ENCODE measurements around the gene DNAJC5G. TPM values are rescaled to one million over a fixed set of nuclear protein-coding genes. Genes with fewer than 3 reads are reported as not detected.

Gene DNAJC5G, protein sequence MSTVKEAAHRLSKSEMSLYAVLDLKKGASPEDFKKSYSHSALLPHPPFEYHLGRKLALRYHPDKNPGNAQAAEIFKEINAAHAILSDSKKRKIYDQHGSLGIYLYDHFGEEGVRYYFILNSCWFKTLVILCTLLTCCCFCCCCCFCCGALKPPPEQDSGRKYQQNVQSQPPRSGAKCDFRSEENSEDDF
- total RNA-seq: not detected in 2 replicates

DNA sequence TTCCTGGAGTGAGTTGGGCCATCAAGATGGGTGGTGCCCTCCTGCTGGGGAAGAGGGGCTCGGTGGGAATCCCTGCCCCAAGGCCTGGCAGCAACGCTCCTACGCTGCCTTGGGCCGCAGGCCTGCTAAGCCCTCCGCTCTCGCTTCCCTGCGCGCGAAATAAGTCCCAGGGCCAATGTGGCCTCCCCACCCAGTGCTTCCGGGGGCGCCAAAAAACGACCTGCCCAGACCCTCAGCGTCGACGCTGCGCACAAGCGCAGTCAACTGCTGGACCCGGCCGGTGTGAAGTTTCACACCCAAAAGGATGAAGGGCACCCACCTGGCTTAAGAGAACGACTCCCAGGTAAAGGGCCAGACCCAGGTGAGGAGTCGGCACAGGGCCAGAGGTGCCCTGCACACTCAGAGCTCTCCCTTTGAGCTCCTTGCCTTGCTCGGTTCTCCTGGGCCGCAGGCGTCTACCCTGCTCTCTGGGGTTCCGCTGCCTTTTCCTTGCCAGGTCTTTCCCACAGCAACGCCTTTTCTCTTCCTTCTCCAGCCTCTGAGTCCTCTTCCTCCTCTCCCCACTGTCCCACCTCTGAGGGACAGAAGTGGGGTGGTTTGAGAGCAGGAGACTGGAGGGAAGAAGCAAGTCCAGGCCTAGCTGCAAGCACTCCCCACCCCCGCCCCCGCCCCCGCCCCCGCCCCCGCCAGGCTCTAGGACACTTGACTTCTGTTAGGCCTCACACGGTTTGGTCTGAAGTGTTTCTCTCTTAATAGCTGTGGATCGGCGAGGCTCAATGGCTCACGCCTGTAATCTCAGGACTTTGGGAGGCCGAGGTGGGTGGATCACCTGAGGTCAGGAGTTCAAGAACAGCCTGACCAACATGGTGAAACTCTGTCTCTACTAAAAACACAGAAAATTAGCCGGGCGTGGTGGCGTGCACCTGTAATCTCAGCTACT is at the start of gene DNAJC5G:
Gene DNAJC5G (plus strand): TSS at position 223 of the 940 bp plus-strand sequence. CDS start 1,296 bp downstream, outside the sequence.

DNA sequence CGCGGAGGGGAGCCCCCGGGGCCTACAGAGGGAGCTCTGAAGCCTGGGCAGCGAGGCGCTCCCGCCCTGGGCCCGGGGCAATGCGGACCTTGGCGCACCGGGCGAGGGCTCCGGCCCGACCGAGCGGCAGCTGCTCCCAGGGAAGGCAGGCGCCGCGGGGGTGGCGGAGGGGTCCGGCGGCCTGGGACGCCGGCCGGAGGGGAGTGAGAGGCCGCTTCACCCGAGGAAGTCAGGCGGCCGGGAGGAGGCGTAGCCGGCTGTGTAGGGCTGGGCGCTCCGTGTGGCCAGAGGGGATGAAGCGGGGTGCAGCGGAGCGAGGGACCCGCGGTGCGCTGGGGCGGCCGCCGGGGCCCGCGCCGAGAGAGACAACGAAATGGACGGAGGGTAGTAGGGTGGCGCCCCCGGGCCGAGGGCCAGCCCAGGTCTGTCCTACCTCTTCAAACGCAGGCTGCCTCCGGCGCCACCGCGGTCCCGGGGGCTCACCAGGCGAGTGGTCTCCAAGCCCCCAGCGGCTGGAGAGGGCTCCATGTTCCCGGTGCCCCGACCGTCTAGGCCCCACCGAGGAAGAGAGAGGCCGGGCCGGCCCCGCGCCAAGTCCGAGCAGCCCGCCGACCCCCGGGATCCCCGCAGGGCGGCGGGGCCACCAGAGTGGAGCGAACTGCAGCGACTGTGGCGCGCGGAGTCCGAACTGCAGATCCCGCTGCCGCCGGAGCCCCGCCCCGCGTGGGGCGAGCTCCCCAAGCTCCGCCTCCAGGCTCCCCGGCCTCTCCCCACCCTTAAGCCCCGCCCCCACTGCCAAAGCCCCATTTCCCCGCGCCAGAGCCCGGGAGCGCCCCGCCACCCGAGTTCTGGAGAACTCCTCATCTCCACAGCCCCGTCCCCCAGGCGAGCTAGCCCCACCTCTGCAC is 12.6 kb upstream of the DNAJC5G start, which contains the start of gene SLC30A3:
Gene SLC30A3 (minus strand): TSS at position 669 of the 908 bp plus-strand sequence. CDS start 141 bp downstream, at position 528.

DNA sequence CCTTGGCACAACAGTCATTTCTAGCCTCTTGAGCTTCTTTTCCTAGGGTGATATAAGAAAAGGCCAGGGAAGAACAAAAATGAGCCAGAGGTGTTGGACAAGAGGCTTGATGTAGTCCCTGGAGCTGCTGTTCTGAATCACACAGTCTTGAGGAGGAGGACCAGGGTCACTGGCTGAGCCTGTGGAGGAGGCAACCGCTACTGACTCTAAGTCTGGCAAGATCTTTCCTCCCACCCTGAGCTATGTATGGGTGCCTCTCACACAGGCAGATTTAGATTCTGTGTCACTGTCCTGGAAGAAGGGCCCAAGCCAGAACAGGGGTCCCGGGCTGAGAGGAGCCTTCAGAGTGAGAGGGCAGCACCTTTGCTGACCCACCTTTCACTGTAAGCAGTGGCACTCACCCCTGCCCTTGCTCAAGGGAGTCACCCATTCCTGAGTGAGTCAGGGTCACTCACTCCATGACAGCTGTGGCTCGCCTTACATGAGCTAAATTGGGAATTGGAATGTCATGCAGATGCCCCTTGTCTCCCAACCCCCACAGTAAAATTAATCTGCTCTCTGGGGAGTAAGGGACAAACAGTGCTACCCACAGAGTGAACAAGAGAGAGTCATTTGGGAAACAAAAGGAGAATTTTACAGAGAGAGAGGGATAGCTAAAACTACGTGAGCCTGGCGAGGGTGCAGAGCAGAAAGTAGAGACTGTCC is 6.8 kb downstream of the DNAJC5G start, which contains the start of gene TRIM54:
Gene TRIM54 (plus strand): TSS at position 575 of the 705 bp plus-strand sequence. CDS start 303 bp downstream, outside the sequence.

DNA sequence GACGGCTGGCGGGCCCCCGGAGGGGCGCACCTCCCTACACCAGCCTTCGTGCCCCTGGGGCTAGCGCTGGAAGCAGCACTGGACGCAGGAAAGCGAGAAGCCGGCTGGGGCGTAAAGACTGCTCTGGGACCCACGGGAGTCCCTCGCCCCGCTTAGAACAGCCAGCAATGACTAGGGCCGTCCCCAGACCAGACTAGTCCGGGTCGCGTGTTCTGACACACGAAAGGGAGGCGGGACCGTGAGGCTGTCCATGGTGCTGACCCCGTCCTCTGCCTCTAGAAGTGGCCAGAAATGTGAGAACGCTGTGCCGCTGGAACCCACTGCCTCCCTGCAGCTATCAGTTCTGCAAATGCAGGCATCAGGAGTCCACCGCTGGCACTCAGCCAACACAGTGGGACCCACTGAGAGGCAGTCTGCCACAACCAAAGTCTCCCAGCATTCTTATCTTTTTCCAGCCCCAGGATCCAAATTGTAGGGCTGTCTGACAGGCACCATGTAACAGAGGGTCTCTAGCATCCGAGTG is 33.2 kb downstream of the DNAJC5G start, which contains the start of gene UCN:
Gene UCN (minus strand): TSS at position 87 of the 523 bp plus-strand sequence. CDS start 550 bp downstream, outside the sequence.

DNA sequence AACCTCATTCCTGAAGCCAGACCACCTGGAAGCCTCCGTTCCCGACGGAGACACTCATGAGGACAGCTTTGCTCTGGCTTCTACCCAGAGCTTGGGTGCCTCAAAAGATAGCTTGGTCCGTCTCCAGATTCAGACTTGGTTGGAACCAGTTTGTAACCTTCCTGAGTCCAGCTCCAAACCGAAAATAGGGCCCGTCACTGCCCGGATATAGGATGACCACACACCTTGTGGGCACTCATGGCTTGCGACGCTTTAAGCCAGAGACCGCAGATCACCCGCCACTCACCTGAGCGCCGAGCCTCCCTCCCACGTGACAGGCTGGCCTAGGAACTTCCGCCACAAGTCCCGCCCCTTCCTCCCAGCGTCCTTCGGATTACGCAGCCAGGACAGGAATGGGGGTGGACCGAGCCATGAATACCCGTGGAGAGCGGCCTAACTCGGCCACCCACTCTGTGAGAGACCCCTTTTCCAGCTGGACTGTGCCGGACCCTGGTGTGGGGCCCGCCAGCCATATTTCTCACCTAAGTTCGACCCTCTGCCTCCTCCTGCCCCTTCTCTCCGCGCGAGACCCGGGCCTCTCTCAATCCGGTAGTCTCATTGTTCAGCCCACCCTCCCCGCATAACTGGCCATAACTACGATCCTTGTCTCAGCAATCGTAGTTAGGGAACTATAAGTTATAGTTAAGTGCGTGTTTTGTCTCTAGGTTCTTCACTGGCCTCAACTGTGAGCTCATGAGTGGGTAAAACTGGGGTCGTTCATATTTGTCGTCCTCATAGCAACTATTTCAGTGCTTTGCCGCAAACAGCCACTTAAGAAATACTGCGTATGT is 47.7 kb downstream of the DNAJC5G start, which contains the start of gene MPV17:
Gene MPV17 (minus strand): TSS at position 332 of the 830 bp plus-strand sequence. CDS start 580 bp downstream, outside the sequence.

Other genes with a start within 250 kb of the DNAJC5G start
- gene TMEM214, start 242.5 kb upstream of the DNAJC5G start, total RNA-seq: 33.7 and 38.5 TPM in 2 replicates
- gene AGBL5, start 223.8 kb upstream of the DNAJC5G start, total RNA-seq: 24.6 and 33.2 TPM in 2 replicates
- 409 and 544 TPM in 2 replicates for gene OST4, start 203.8 kb upstream of the DNAJC5G start, total RNA-seq
- gene EMILIN1, start 196.8 kb upstream of the DNAJC5G start, total RNA-seq: 305 and 366 TPM in 2 replicates
- gene KHK, start 188.7 kb upstream of the DNAJC5G start, total RNA-seq: 0.50 and 1.3 TPM in 2 replicates
- gene CGREF1, start 156.3 kb upstream of the DNAJC5G start, total RNA-seq: 3.6 and 6.1 TPM in 2 replicates
- gene ABHD1, start 151.6 kb upstream of the DNAJC5G start, total RNA-seq: under 0.01 and 0.15 TPM in 2 replicates
- 33.7 and 40.2 TPM in 2 replicates for gene PREB, start 140.8 kb upstream of the DNAJC5G start, total RNA-seq
- not detected in 2 replicates for gene PRR30, start 136.0 kb upstream of the DNAJC5G start, total RNA-seq
- not detected in 2 replicates for gene TCF23, start 126.4 kb upstream of the DNAJC5G start, total RNA-seq
- gene ATRAID, start 63.4 kb upstream of the DNAJC5G start, total RNA-seq: 197 and 218 TPM in 2 replicates
- 13.7 and 15.1 TPM in 2 replicates for gene SLC5A6, start 63.2 kb upstream of the DNAJC5G start, total RNA-seq
- gene CAD, start 58.1 kb upstream of the DNAJC5G start, total RNA-seq: 37.8 and 41.5 TPM in 2 replicates
- 0.15 and 0.50 TPM in 2 replicates for gene SLC30A3, start 12.4 kb upstream of the DNAJC5G start, total RNA-seq
- under 0.01 TPM in 1 of 2 replicates, not detected in the other for gene TRIM54, start 7.0 kb downstream of the DNAJC5G start, total RNA-seq
- 1.5 and 1.8 TPM in 2 replicates for gene UCN, start 33.0 kb downstream of the DNAJC5G start, total RNA-seq
- 111 and 117 TPM in 2 replicates for gene MPV17, start 47.7 kb downstream of the DNAJC5G start, total RNA-seq
- gene GTF3C2, start 81.3 kb downstream of the DNAJC5G start, total RNA-seq: 33.4 and 34.6 TPM in 2 replicates
- gene EIF2B4, start 94.9 kb downstream of the DNAJC5G start, total RNA-seq: 30.4 and 31.1 TPM in 2 replicates
- gene SNX17, start 95.2 kb downstream of the DNAJC5G start, total RNA-seq: 164 and 222 TPM in 2 replicates
- gene ZNF513, start 105.3 kb downstream of the DNAJC5G start, total RNA-seq: 9.3 and 10.1 TPM in 2 replicates
- 52.3 and 72.1 TPM in 2 replicates for gene PPM1G, start 134.2 kb downstream of the DNAJC5G start, total RNA-seq
- gene NRBP1, start 153.2 kb downstream of the DNAJC5G start, total RNA-seq: 98.9 and 122 TPM in 2 replicates
- not detected in 2 replicates for gene KRTCAP3, start 166.9 kb downstream of the DNAJC5G start, total RNA-seq
- gene IFT172, start 214.3 kb downstream of the DNAJC5G start, total RNA-seq: 35.2 and 40.4 TPM in 2 replicates
- gene FNDC4, start 219.8 kb downstream of the DNAJC5G start, total RNA-seq: 21.7 and 34.7 TPM in 2 replicates
- 0.17 and 1.0 TPM in 2 replicates for gene GCKR, start 221.4 kb downstream of the DNAJC5G start, total RNA-seq